RCC 7860 (cell line): Measurements from ENCODE around the gene ITIH2.

Experiments
- DNase-seq: peaks from one replicate; pipeline ENCODE4 v3.0.0-alpha.2; 2015; ENCODE audit warnings: low spot score
- FAIRE-seq: peaks from 2 replicates; lab custom pipeline; 2012; peaks lifted over from hg19 to GRCh38; lab: Jason Lieb, UNC

The ITIH2 gene

DNA sequence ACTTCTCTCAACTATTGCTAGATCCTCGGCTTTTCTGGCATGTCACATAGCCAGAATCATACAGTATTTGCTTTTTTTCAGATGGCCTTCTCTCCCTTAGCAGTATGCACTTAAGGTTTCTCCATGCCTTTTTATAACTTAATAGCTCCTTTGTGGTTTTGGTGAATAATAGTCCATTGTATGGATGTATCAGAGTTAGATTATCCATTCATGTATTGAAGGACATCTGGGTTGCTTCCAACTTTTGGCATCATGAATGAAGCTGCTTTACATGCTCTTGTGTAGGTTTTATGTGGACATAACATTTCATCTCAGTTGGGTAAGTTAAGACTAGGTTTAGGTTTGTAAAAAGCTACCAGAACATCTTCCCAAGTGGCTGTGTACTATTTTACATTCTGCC, 89.4 kb downstream of the ITIH2 start:
- FAIRE-seq (no peak), DNase-seq (no peak)

DNA sequence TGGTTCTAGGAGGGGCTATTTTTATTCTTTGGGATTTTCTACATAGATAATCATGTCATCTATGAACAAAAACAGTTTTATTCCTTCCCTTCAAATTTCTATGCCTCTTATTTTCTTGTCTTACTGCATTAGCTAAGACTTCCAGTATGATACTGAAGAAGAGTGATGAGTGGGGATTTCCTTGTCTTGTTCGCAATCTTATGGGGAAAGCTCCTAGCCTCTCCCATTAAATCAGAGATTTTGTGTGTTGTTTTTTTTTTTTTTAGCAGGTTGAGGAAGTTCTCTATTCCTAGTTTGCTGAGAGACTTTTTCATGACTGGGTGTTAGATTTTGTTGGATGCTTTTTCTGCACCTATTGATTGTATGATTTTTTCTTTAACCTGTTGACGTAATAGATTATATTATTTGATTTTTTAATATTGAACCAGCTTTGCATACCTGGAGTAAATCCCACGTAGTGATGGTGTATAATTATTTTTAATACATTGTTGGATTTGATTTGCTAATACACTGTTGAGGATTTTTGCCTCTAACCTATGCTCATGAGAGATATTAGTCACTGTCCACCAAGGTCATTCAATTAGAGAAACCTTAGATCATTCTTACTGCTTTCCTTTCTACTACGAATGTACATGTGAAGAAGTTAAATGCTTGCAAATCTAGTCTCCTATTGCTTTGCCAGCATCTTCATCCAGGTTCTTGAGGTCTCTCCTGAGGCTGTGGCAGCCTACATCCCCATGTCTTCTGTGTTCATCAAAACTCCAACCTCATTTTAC, 91.3 kb downstream of the ITIH2 start:
- DNase-seq = no peak
- no peak for FAIRE-seq

DNA sequence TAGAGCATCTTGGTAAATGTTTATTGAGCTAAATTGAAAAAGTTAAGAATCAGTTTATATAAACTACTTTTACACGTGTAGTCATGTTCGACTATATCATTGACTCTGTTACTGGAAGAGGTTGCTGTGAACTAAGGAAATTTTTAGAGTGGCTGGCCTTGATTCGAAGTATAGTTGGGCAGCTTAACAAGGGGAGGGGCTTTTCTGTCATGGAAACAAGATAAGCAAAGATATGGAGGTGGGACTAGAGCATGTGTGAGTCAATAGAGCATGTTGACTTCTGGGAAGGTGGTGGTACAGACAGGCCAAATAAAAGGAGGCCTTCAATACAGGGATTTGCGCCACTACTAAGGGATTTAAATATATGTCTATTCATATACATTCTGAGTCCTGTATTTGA, 92.5 kb downstream of the ITIH2 start:
- DNase-seq (no peak), FAIRE-seq (no peak)

DNA sequence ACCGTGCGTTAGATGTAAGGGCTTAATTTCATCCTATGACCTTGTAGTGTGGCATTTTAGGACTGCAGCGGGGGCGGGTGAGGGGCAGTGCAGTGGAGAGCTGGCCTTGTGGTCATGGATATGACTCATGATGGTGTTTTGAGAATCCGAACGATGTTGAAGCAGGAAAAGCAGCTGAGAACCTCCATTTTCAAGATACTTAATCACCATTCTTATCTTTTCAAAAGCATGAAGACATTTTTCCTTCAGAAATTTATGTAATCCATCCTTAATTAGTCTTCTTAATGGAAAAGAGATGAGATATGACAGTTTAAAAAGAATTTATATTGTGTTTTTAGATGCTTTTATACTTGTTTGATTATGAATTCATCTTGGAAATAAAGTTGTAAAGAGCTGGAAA, 94.5 kb downstream of the ITIH2 start:
- DNase-seq = peak; percentile 71

More for the DNA sequence above, 94.5 kb downstream of the ITIH2 start:
- FAIRE-seq = peak; percentile 95
